Measurements from ENCODE around the gene HSD17B4. TPM values are rescaled to one million over a fixed set of nuclear protein-coding genes. Genes with fewer than 3 reads are reported as not detected.
"Not testable (repeated sequence)": the region's sequence is repeated elsewhere in the genome, so short reads cannot be mapped to it uniquely, and the experiment has no call there.

Gene HSD17B4
- total RNA-seq, 1 experiment from 2014 or later = 362 TPM

DNA sequence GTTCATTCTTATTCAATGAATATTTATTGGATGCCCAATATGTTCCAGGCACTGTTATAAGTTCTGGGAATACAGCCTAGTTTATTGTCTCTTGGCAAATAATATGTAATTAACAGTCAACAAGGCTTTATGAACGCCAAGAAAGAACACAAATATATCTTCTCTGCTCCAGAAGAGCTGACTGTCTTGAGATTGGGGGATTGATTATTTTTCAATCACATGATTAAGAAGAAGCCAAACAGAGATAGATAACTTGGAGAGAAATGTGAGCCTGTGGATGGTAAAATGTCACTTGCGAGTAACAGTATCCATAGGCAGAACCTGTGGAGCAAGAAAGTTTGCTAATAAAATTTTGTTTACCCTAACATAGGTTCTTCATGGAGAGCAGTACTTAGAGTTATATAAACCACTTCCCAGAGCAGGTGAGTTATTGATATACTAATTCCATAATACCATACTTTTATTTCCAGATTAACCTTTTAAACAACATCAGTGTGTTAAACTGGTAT, 49.4 kb downstream of the HSD17B4 start (continued):
- TF ChIP-seq, protein P1, sequence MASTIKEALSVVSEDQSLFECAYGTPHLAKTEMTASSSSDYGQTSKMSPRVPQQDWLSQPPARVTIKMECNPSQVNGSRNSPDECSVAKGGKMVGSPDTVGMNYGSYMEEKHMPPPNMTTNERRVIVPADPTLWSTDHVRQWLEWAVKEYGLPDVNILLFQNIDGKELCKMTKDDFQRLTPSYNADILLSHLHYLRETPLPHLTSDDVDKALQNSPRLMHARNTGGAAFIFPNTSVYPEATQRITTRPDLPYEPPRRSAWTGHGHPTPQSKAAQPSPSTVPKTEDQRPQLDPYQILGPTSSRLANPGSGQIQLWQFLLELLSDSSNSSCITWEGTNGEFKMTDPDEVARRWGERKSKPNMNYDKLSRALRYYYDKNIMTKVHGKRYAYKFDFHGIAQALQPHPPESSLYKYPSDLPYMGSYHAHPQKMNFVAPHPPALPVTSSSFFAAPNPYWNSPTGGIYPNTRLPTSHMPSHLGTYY (CRISPR knock-in tag; IDR thresholded peaks at IDR 0.05) = no peak
- TF ChIP-seq, protein P2, sequence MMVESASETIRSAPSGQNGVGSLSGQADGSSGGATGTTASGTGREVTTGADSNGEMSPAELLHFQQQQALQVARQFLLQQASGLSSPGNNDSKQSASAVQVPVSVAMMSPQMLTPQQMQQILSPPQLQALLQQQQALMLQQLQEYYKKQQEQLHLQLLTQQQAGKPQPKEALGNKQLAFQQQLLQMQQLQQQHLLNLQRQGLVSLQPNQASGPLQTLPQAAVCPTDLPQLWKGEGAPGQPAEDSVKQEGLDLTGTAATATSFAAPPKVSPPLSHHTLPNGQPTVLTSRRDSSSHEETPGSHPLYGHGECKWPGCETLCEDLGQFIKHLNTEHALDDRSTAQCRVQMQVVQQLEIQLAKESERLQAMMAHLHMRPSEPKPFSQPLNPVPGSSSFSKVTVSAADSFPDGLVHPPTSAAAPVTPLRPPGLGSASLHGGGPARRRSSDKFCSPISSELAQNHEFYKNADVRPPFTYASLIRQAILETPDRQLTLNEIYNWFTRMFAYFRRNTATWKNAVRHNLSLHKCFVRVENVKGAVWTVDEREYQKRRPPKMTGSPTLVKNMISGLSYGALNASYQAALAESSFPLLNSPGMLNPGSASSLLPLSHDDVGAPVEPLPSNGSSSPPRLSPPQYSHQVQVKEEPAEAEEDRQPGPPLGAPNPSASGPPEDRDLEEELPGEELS (CRISPR knock-in tag; IDR thresholded peaks at IDR 0.05) = no peak
- TF ChIP-seq ZNF232 (CRISPR knock-in tag; IDR thresholded peaks at IDR 0.05) (no peak), TP53 (CRISPR knock-in tag; IDR thresholded peaks at IDR 0.05) (no peak)
- TF ChIP-seq, protein P3, sequence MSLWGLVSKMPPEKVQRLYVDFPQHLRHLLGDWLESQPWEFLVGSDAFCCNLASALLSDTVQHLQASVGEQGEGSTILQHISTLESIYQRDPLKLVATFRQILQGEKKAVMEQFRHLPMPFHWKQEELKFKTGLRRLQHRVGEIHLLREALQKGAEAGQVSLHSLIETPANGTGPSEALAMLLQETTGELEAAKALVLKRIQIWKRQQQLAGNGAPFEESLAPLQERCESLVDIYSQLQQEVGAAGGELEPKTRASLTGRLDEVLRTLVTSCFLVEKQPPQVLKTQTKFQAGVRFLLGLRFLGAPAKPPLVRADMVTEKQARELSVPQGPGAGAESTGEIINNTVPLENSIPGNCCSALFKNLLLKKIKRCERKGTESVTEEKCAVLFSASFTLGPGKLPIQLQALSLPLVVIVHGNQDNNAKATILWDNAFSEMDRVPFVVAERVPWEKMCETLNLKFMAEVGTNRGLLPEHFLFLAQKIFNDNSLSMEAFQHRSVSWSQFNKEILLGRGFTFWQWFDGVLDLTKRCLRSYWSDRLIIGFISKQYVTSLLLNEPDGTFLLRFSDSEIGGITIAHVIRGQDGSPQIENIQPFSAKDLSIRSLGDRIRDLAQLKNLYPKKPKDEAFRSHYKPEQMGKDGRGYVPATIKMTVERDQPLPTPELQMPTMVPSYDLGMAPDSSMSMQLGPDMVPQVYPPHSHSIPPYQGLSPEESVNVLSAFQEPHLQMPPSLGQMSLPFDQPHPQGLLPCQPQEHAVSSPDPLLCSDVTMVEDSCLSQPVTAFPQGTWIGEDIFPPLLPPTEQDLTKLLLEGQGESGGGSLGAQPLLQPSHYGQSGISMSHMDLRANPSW (CRISPR knock-in tag; conservative IDR thresholded peaks at IDR 0.05; ENCODE audit: low read depth) = no peak

DNA sequence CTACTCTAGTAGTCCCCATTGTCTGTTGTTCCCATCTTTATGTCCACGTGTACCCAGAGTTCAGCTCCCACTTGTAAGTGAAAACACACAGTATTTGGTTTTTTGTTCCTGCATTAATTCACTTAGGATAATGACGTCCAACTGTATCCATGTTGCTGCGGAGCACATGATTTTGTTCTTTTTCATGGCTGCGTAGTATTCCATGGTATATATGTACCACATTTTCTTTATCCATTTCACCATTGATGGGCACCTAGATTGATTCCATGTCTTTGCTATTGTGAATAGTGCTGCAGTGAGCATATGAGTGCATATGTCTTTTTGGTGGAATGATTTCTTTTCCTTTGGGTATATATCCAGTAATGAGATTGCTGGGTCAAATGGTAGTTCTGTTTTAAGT, 51.6 kb downstream of the HSD17B4 start:
- H3K27me3 Mint-ChIP-seq (ENCODE audit: low read depth); ATAC-seq; H3K27ac Mint-ChIP-seq; H3K4me1 Mint-ChIP-seq; POLR2A ChIA-PET; H3K4me3 Mint-ChIP-seq; CTCF ChIA-PET; DNase-seq (ENCODE audit: low spot score): not testable (repeated sequence)
- H3K36me3 Mint-ChIP-seq = peaks cover 69% of the 10 kb centered on the region
- H3K9me3 Mint-ChIP-seq = peaks cover 34% of the 10 kb centered on the region
- peak; percentile 85 for TF ChIP-seq GTF2I (CRISPR knock-in tag; conservative IDR thresholded peaks at IDR 0.05)

DNA sequence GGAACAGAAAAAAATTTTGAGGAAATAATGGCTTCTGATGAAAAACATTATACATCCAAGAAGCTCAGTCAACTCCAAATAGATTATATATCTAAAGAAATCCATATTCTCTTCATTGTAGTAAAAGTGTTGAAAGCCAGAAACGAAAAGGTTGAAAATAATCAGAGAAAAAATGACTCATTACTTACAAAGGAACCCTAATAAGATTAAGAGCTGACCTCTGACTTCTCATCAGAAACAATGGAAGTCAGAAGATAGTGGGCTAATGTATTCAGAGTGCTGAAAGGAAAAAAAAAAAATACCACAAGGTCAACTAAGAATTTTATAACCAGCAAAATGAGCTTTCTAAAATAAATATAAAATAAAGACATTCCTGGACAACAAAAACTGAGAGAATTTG, 60.0 kb downstream of the HSD17B4 start:
- CTCF ChIA-PET = interaction anchor here (0.6 kb wide), 1 partner anchor 52 kb away, joined by 3 read pairs; no protein-coding TSS in a partner anchor
- peaks cover 22% of the 10 kb centered on the region for H3K9me3 Mint-ChIP-seq
- H3K36me3 Mint-ChIP-seq = peaks cover 77% of the 10 kb centered on the region
- TF ChIP-seq EMX1 (CRISPR knock-in tag; IDR thresholded peaks at IDR 0.05) (no peak), ZNF317 (CRISPR knock-in tag; IDR thresholded peaks at IDR 0.05; ENCODE audit: borderline replicate concordance, low read depth) (peak; percentile 81; the same call in 1 of the 2 replicates)
- H3K4me3 Mint-ChIP-seq = no peak overlapping the region
- H3K4me1 Mint-ChIP-seq = no peaks in the 10 kb centered on the region
- H3K27ac Mint-ChIP-seq = no peak overlapping the region
- no peaks in the 10 kb centered on the region for H3K27me3 Mint-ChIP-seq (ENCODE audit: low read depth)
- POLR2A ChIA-PET = no interaction called here
- ATAC-seq = no peak
- DNase-seq (ENCODE audit: low spot score) = no peak

DNA sequence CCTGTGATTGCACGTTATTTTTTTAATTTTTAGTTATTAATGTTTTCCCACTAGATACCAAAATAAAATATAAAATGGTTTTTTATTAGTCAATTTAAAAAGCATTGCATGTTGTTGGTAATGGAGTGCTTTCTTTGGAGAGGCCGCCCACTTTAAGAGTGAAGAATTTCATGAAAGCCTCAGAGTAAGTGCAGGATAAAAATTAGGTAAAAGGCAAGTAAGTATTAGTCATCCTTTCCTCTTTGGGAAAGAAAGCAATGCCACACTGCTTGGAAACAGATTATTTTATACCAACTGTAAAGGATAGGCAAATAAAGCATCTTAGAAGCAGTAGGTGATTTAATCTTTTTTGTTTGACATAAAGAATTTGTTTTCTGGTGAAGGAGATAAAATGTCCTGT, 62.9 kb downstream of the HSD17B4 start:
- Mint-ChIP-seq H3K27me3 (ENCODE audit: low read depth) (no peaks in the 10 kb centered on the region), H3K36me3 (peaks cover 78% of the 10 kb centered on the region)

DNA sequence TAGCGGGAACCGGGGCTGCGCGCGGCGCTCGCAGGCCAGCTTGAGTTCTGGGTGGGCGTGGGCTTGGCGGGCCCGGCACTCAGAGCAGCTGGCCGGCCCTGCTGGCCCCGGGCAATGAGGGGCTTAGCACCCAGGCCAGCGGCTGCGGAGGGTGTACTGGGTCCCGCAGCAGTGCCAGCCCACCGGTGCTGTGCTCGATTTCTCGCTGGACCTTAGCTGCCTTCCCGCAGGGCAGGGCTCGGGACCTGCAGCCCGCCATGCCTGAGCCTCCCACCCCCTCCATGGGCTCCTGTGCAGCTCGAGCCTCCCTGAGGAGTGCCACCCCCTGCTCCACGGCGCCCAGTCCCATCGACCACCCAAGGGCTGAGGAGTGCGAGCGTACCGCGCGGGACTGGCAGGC, 64.8 kb downstream of the HSD17B4 start:
- CTCF ChIA-PET; H3K27me3 Mint-ChIP-seq (ENCODE audit: low read depth); H3K4me3 Mint-ChIP-seq; H3K9me3 Mint-ChIP-seq; ATAC-seq; DNase-seq (ENCODE audit: low spot score); POLR2A ChIA-PET; H3K27ac Mint-ChIP-seq; H3K4me1 Mint-ChIP-seq: not testable (repeated sequence)
- peaks cover 66% of the 10 kb centered on the region for H3K36me3 Mint-ChIP-seq

More for the DNA sequence above, 62.9 kb downstream of the HSD17B4 start:
- no peak overlapping the region for H3K27ac Mint-ChIP-seq
- TF ChIP-seq ZNF232 (CRISPR knock-in tag; IDR thresholded peaks at IDR 0.05) (no peak), CBFB (CRISPR knock-in tag; IDR thresholded peaks at IDR 0.05; ENCODE audit: low read depth) (no peak), CREB1 (CRISPR knock-in tag; IDR thresholded peaks at IDR 0.05) (no peak), FOXP1 (CRISPR knock-in tag; IDR thresholded peaks at IDR 0.05; ENCODE audit: borderline replicate concordance) (no peak), NR1H2 (CRISPR knock-in tag; IDR thresholded peaks at IDR 0.05) (no peak), NR3C1 (CRISPR knock-in tag; conservative IDR thresholded peaks at IDR 0.05; ENCODE audit: low read depth) (no peak), TEAD4 (CRISPR knock-in tag; IDR thresholded peaks at IDR 0.05) (no peak), ATF1 (CRISPR knock-in tag; IDR thresholded peaks at IDR 0.05) (no peak)
- TF ChIP-seq, protein P4, sequence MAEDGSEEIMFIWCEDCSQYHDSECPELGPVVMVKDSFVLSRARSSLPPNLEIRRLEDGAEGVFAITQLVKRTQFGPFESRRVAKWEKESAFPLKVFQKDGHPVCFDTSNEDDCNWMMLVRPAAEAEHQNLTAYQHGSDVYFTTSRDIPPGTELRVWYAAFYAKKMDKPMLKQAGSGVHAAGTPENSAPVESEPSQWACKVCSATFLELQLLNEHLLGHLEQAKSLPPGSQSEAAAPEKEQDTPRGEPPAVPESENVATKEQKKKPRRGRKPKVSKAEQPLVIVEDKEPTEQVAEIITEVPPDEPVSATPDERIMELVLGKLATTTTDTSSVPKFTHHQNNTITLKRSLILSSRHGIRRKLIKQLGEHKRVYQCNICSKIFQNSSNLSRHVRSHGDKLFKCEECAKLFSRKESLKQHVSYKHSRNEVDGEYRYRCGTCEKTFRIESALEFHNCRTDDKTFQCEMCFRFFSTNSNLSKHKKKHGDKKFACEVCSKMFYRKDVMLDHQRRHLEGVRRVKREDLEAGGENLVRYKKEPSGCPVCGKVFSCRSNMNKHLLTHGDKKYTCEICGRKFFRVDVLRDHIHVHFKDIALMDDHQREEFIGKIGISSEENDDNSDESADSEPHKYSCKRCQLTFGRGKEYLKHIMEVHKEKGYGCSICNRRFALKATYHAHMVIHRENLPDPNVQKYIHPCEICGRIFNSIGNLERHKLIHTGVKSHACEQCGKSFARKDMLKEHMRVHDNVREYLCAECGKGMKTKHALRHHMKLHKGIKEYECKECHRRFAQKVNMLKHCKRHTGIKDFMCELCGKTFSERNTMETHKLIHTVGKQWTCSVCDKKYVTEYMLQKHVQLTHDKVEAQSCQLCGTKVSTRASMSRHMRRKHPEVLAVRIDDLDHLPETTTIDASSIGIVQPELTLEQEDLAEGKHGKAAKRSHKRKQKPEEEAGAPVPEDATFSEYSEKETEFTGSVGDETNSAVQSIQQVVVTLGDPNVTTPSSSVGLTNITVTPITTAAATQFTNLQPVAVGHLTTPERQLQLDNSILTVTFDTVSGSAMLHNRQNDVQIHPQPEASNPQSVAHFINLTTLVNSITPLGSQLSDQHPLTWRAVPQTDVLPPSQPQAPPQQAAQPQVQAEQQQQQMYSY (CRISPR knock-in tag; IDR thresholded peaks at IDR 0.05) = no peak
- TF ChIP-seq, protein P5, sequence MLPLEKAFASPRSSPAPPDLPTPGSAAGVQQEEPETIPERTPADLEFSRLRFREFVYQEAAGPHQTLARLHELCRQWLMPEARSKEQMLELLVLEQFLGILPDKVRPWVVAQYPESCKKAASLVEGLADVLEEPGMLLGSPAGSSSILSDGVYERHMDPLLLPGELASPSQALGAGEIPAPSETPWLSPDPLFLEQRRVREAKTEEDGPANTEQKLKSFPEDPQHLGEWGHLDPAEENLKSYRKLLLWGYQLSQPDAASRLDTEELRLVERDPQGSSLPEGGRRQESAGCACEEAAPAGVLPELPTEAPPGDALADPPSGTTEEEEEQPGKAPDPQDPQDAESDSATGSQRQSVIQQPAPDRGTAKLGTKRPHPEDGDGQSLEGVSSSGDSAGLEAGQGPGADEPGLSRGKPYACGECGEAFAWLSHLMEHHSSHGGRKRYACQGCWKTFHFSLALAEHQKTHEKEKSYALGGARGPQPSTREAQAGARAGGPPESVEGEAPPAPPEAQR (CRISPR knock-in tag; IDR thresholded peaks at IDR 0.05) = no peak
- H3K4me3 Mint-ChIP-seq = no peak overlapping the region
- H3K4me1 Mint-ChIP-seq = no peaks in the 10 kb centered on the region
- POLR2A ChIA-PET = no interaction called here
- H3K9me3 Mint-ChIP-seq = peaks cover 22% of the 10 kb centered on the region
- no peak for DNase-seq (ENCODE audit: low spot score)
- CTCF ChIA-PET = interaction anchor here (1.3 kb wide), 1 partner anchor 64 kb away, joined by 3 read pairs; no protein-coding TSS in a partner anchor
- ATAC-seq = no peak

Measured in WTC11 (cell line).